Glomerular endothelial cell (primary cell): ENCODE measurements around the gene C7. TPM values are rescaled to one million over a fixed set of nuclear protein-coding genes. Genes with fewer than 3 reads are reported as not detected.
"Not testable (repeated sequence)": the region's sequence is repeated elsewhere in the genome, so short reads cannot be mapped to it uniquely, and the experiment has no call there.

Experiments
- DNase-seq: peaks from one replicate; pipeline ENCODE4 v3.0.0-alpha.2; 2011; ENCODE audit warnings: low read depth, low spot score; ENCODE audit errors: extremely low read depth
- total RNA-seq: library from RNA; depleted of rRNA; stranded (reverse); fragments of >200 nt; gene quantifications from 2 replicates; pipeline ENCODE4 v1.2.3, GENCODE V29; 2015

The C7 gene
- total RNA-seq, 1 donor from 2014 or later = 0.12 TPM

GRCh38 chr5:40988746-40989510, 79.6 kb downstream of the C7 start:
- no peak for DNase-seq

- DNase-seq = no peak
Measured at GRCh38 chr5:40991168-40991980, 82.1 kb downstream of the C7 start.

- no peak for DNase-seq
Measured at GRCh38 chr5:40991981-40992559, 82.8 kb downstream of the C7 start.

GRCh38 chr5:40995801-40996586, 86.7 kb downstream of the C7 start:
- no peak for DNase-seq

GRCh38 chr5:40999142-40999541, 89.8 kb downstream of the C7 start:
- DNase-seq = no peak

GRCh38 chr5:40999966-41000365, 90.7 kb downstream of the C7 start:
- no peak for DNase-seq

GRCh38 chr5:41003670-41004376, 94.5 kb downstream of the C7 start:
- no peak for DNase-seq

- no peak for DNase-seq
Measured at GRCh38 chr5:41004931-41005330, 95.6 kb downstream of the C7 start.

GRCh38 chr5:41009232-41009631, 99.9 kb downstream of the C7 start:
- DNase-seq = no peak

- DNase-seq = no peak
Measured at GRCh38 chr5:41010572-41010971, 101.3 kb downstream of the C7 start.

- DNase-seq = no peak
Measured at GRCh38 chr5:41012318-41012717, 103.0 kb downstream of the C7 start.

- not testable (repeated sequence) for DNase-seq
Measured at GRCh38 chr5:41022600-41022999, 113.3 kb downstream of the C7 start.

Other genes starting within 250 kb of the C7 start
- gene PTGER4, start 229.6 kb upstream of the C7 start, total RNA-seq = 31.3 and 55.1 TPM in 2 replicates
- 6.7 and 6.8 TPM in 2 replicates for gene TTC33, start 153.5 kb upstream of the C7 start, total RNA-seq
- gene PRKAA1, start 111.1 kb upstream of the C7 start, total RNA-seq = 79.3 and 90.7 TPM in 2 replicates
- gene RPL37, start 74.3 kb upstream of the C7 start, total RNA-seq = 115 and 223 TPM in 2 replicates
- gene CARD6, start 68.1 kb upstream of the C7 start, total RNA-seq = 16.6 and 24.4 TPM in 2 replicates
- not detected in 2 replicates for gene MROH2B, start 161.8 kb downstream of the C7 start, total RNA-seq